Lower leg skin (tissue), 4 donors: ENCODE data around the gene RHOH. TPM values are rescaled to one million over a fixed set of nuclear protein-coding genes. Genes with fewer than 3 reads are reported as not detected.

Experiments
- DNase-seq, 2 donors: peaks; one replicate each; pipeline ENCODE4 v3.0.0-alpha.2; 2019; ENCODE audit warnings: low spot score in 2 of 2
- H3K4me3 ChIP-seq: fragments of 200-600 bp; sonication (generic); 2 replicates; pipeline ENCODE4 v1.5.1; 2017; ENCODE audit warnings: mild to moderate bottlenecking, low read depth; ENCODE audit not compliant: poor library complexity, severe bottlenecking
- CTCF ChIP-seq, 3 donors: fragments of 450-650 bp; IDR thresholded peaks; one replicate each; pipeline ENCODE4 v1.5.1; 2016; ENCODE audit warnings: antibody characterized with exemption in 3 of 3, mild to moderate bottlenecking in 3 of 3, moderate library complexity in 2 of 3
- POLR2A ChIP-seq, 2 donors: fragments of 450-650 bp; IDR thresholded peaks; one replicate each; pipeline ENCODE4 v1.6.1; 2016 to 2017; ENCODE audit warnings: antibody characterized with exemption in 2 of 2, mild to moderate bottlenecking in 1 of 2, moderate library complexity in 1 of 2
- WGBS, 2 donors: methylation state at CpG; one replicate each; pipeline ENCODE4 v1.1.5; 2018; 5-methylcytosine and 5-hydroxymethylcytosine counted together
- intact Hi-C: fragments of 100-400 bp; cut with DNase I; formaldehyde crosslinking; loops from one replicate; pipeline ENCODE4 v1.15.0; 2023; ENCODE audit warnings: low total_unique reads
- total RNA-seq, 4 donors: library from RNA; depleted of rRNA; stranded (reverse); fragments of >200 nt; gene quantifications; one replicate each; pipeline ENCODE4 v1.1.0, GENCODE V29; 2016

The RHOH gene
- total RNA-seq, 4 donors from 2014 or later, result 1.5 to 3.4 (median 2.2) TPM; not detected in 1

GRCh38 chr4:40256329-40256728 is 59.5 kb downstream of the RHOH start:
- 62 to 74% methylated on average over 5 of the region's 5 CpGs for WGBS, 2 donors
- intact Hi-C loops, result no loop called here
- H3K4me3 ChIP-seq, result no peak overlapping the region
- no peak for DNase-seq
- TF ChIP-seq POLR2A (IDR thresholded peaks at IDR 0.05), result no peak

- intact Hi-C loops, result no loop called here
- no peak for DNase-seq
- no peak overlapping the region for H3K4me3 ChIP-seq
- no peak for TF ChIP-seq POLR2A (IDR thresholded peaks at IDR 0.05)
- TF ChIP-seq CTCF (IDR thresholded peaks at IDR 0.05), result no peak
- 94% methylated on average over 3 of the region's 3 CpGs for WGBS, 2 donors
Measured at GRCh38 chr4:40256817-40257216, 60.0 kb downstream of the RHOH start.

GRCh38 chr4:40258627-40259026 is 61.8 kb downstream of the RHOH start:
- TF ChIP-seq POLR2A (IDR thresholded peaks at IDR 0.05) (no peak), CTCF (IDR thresholded peaks at IDR 0.05) (no peak)
- intact Hi-C loops, result no loop called here
- 62 to 74% methylated on average over 8 of the region's 8 CpGs for WGBS, 2 donors
- no peak overlapping the region for H3K4me3 ChIP-seq
- DNase-seq, result no peak

GRCh38 chr4:40261231-40262076 is 64.6 kb downstream of the RHOH start:
- intact Hi-C loops, result no loop called here
- DNase-seq, result no peak
- WGBS, 2 donors, result 73 to 76% methylated on average over 9 of the region's 9 CpGs
- no peak overlapping the region for H3K4me3 ChIP-seq
- no peak for TF ChIP-seq POLR2A (IDR thresholded peaks at IDR 0.05)
- TF ChIP-seq CTCF (IDR thresholded peaks at IDR 0.05), result no peak

DNA sequence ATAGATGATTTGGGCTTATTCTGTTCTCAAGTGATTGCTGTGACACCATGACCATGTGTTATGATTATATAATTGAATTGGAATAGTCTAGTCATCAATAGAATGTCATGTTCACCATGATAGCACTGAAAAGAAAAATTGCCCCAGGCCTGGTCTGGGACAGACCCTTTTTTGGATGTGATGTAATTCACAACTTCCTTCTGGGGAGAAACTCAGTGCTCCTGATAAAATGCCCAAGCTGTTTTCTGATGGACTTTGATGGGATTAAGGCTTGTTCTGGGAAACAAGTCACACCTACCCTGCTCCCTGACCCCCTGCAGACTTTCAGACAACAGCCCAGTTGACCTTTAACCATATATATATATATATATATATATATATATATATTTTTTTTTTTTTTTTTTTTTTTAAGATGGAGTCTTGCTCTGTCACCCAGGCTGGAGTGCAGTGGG is 65.3 kb downstream of the RHOH start:
- TF ChIP-seq CTCF (IDR thresholded peaks at IDR 0.05), result no peak
- TF ChIP-seq POLR2A (IDR thresholded peaks at IDR 0.05), result no peak
- intact Hi-C loops, result no loop called here
- H3K4me3 ChIP-seq, result no peak overlapping the region
- no peak for DNase-seq

DNA sequence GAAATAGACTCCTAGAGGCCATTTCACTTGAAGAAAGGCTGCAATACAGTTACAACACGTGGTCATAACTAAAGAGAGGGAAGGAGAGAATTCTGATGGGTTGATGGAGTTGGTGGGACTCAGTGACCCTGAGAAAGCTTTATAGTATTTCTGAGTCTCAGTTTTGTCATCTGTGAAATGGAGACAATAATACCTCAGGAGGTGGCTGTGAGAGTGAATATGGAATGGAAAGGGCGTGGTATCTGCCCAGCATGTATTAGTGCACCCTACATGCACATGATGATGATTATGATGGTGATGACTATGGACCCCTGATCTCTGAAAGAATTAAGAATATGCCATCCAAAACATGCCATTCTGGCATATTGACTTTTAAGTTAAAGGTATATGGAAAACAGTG is 66.0 kb downstream of the RHOH start:
- no peak overlapping the region for H3K4me3 ChIP-seq
- DNase-seq, result no peak
- intact Hi-C loops, result no loop called here
- TF ChIP-seq CTCF (IDR thresholded peaks at IDR 0.05), result no peak
- TF ChIP-seq POLR2A (IDR thresholded peaks at IDR 0.05), result no peak
- 92 to 95% methylated on average over 2 of the region's 2 CpGs for WGBS, 2 donors
